Activated gamma-delta T cell treated with Interleukin-2 at 50 U/mL for 16 hours (primary cell): ENCODE measurements around the gene NLRP13.

Source experiments
- DNase-seq: peaks from one replicate; pipeline ENCODE4 v3.0.0-alpha.2; 2020

The NLRP13 gene

DNA sequence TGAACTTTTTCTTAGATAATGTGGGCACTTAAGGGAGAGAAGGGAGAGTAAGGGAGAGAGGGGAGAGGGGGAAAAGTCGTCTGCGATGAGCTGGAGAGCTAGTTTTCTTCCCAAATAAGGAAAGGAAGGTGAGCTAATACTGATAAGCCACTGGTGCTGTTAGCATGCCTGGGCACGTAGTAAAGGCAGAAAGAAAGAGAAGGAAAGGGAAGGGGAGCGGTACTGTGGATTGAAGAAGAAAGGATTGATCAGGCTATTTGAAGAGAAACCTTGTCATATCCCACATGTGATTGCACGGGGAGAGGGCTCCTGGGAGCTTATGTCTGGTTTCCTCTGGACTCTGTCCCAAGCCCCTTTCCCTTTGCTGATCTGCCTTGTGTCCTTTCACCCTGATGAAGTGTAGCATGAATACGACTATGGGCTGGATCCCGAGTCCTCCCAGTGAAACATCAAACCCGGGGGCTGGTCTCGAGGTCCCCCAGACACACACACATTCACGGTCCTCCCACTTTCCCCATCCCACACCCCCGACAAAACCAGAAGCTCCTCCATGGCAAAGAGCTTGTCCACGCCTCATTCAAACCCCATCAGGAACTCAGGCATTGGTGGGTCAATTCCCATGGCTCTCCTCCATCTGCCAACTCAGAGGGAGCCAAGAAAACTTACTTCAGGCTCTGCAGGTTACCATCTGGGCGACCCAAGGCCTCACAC is 30.6 kb downstream of the NLRP13 start:
- DNase-seq, result no peak

DNA sequence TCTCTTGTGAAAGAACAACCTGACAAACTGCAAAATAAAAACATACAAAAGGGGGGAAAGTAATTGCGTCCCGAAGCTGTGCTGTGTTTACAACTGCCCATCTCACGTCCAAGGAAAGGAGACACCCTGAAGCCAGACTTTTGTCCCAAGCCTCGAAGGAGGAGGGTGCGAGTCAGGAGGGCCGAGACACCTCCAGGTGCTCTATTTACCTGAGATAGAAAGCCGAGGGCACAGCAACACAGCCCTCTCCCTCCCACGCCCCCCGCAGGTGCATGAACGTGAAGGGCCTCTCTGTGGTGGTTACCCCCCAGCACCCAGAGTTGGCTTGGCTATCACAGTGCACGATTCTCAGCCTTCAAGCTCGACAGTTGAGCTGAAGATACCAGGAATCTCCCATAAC is 33.2 kb downstream of the NLRP13 start:
- DNase-seq, result no peak

DNA sequence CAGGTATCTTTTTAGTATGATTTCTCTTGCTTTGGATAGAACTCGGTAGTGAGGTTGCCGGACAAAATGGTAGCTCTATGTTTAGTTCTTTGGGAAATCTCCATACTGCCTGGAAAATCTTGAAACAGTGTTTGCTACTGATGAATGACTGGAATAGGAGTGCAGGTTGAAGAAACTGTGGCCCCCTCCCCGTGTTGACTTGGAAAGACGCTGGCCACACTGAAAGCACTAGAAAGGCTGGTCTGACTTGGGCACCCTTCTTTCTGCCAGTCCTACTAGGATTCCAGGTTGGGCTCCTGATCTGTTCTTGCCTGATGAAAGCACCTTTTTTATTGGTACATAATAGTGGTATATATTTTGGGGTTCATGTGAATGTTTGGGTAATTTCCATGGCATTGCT is 49.5 kb downstream of the NLRP13 start:
- DNase-seq, result no peak

DNA sequence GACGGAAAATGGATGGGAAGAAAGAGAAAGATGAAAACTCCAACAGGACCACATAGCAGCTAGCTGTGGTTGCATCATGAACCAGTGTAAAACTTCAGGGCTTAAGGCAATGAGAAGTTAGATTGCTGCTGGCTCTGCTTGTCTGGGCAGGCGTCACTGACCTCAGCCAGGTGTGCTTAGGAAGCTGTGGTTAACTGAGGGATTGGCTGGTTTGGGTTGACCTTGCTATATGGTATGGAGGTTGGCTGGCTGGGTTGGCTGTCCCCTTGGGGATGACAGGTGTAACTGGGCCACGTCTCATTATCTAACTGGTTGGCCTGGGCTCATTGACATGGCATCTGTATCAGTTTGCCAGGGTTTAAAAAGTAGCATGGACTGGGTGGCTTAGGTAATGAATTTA is 54.9 kb downstream of the NLRP13 start:
- DNase-seq, result no peak

DNA sequence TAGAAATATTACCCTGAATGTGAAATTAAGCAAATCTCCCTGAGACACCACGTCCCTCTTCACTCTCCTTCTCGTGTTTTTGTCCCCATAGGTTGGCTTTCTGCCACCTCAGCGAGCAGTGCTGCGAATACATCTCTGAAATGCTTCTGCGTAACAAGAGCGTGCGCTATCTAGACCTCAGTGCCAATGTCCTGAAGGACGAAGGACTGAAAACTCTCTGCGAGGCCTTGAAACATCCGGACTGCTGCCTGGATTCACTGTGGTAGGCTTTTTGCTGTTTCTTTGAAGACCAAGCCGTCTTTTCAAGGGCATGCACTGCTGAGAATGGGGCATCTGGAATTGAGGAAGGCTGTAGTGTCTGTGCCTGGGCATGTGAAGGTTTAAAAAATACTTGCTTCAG is 61.4 kb downstream of the NLRP13 start:
- no peak for DNase-seq

DNA sequence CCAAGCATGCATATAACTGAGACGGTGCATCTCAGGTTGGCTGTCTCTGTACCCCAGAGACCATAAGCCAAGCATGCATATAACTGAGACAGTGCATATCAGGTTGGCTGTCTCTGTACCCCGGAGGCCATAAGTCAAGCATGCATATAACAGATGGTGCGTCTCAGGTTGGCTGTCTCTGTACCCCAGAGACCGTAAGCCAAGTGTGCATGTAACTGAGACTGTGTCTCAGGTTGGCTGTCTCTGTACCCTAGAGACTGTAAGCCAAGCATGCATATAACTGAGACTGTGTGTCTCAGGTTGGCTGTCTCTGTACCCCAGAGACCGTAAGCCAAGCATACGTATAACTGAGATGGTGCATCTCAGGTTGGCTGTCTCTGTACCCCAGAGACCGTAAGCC is 65.0 kb downstream of the NLRP13 start:
- no peak for DNase-seq

DNA sequence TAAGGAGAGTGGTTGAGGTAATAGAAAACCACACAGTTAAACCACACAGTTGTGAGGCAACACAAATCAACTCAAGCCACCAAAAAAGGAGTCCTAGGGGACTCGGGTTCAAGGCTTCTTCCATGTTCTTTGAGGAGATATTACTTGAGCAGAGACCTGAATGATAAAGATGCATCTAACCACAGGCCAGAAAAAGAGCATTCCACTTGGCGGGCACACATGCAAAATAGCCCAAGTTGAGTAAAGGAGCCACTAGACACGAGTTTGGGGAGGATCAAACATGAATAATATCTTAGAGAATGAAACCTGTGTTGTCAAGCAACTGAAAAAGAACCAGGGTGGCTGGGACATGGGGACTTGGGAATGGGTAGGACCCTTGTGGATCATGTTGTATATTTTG is 65.6 kb downstream of the NLRP13 start:
- DNase-seq, result no peak

DNA sequence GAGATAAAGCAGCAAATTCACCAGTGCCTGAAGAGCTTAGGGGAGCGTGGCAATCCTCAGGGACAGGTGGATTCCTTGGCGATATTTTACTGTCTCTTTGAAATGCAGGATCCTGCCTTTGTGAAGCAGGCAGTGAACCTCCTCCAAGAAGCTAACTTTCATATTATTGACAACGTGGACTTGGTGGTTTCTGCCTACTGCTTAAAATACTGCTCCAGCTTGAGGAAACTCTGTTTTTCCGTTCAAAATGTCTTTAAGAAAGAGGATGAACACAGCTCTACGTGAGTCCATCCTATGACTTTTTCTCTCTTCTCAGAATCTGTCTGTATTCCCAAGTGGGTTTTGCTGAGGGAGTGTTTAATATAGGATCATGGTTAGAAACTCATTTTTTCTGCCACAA is 73.2 kb downstream of the NLRP13 start:
- no peak for DNase-seq

DNA sequence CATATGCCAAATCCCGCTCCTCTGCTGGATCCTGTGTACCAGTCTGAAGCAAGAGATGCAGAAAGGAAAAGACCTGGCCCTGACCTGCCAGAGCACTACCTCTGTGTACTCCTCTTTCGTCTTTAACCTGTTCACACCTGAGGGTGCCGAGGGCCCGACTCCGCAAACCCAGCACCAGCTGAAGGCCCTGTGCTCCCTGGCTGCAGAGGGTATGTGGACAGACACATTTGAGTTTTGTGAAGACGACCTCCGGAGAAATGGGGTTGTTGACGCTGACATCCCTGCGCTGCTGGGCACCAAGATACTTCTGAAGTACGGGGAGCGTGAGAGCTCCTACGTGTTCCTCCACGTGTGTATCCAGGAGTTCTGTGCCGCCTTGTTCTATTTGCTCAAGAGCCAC is 73.7 kb downstream of the NLRP13 start:
- DNase-seq, result no peak

DNA sequence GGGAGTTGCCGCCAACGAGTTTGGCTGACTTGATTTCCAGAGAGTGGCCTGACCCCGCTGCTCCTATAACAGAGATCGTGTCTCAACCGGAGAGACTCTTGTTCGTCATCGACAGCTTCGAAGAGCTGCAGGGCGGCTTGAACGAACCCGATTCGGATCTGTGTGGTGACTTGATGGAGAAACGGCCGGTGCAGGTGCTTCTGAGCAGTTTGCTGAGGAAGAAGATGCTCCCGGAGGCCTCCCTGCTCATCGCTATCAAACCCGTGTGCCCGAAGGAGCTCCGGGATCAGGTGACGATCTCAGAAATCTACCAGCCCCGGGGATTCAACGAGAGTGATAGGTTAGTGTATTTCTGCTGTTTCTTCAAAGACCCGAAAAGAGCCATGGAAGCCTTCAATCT is 74.2 kb downstream of the NLRP13 start:
- no peak for DNase-seq

DNA sequence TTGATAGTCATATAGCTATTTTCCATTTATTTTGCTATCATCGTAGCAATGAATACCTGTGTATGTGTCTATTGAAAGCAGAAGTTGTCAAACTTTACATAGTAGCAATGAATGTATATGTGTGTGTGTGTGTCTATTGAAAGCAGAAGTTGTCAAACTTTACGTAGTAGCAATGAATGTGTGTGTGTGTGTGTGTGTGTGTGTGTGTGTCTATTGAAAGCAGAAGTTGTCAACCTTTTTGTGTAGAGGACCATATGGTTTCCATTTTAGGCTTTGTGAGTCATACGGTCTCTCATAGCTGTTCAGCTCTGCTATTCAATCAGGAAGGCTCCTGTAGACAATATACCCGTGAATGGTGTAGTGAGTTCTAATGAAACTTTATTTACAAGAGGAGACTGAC is 75.0 kb downstream of the NLRP13 start:
- DNase-seq, result no peak

DNA sequence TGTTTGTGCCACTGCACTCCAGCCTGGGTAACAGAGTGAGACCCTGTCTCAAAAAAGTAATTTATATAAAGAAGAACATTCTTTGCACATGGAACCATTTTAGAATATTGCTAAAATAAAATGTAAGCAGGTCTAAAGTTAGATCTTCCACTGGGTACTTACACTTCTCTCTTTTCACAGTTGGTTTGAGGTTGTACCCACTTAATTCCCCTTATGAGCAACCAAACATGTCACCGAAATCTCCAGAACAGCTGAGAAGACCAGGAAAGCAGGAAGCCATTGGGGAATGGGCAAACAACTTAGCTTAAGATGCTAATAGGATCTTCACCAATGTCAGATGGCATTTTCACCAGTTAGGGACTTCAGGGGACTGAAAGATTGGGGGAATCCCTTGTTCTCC is 77.0 kb downstream of the NLRP13 start:
- no peak for DNase-seq
